NCI-H82 (cell line): Measurements from ENCODE around the gene LRRC53.

Experiments used
- DNase-seq: peaks from one replicate; lab custom pipeline; 2025; lab: John Stamatoyannopoulos, UW

The LRRC53 gene

GRCh38 chr1:74512170-74512915 lies at the start of gene LRRC53:
LRRC53 (minus strand) TSS chr1:74512611; CDS start chr1:74483349, 29,262 bp downstream.
- DNase-seq: peak; percentile 25

- DNase-seq: no peak
These were observed 37.5 kb upstream of the LRRC53 start for GRCh38 chr1:74549932-74550331.

- DNase-seq: no peak
These were observed 36.7 kb upstream of the LRRC53 start for GRCh38 chr1:74548961-74549750.

DNA sequence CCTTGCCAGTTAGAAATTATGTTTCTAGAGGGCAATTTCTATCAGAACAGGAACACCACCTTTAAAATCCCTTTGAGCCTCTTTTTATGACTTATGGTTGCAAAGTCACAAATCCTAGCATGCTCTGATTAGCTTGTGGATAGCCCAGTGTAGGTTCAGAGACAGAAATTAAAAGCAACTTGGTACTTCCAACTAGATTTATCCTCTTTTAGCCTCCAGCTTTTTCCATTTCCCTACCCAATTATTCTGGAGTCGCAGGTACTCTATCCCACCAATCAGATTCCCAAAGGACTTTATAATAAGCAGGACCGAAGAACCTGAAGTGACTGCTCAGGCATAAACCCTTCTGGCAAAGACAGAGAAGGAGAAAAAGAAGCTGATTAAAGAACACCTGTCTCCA lies 33.4 kb upstream of the LRRC53 start:
- no peak for DNase-seq

DNA sequence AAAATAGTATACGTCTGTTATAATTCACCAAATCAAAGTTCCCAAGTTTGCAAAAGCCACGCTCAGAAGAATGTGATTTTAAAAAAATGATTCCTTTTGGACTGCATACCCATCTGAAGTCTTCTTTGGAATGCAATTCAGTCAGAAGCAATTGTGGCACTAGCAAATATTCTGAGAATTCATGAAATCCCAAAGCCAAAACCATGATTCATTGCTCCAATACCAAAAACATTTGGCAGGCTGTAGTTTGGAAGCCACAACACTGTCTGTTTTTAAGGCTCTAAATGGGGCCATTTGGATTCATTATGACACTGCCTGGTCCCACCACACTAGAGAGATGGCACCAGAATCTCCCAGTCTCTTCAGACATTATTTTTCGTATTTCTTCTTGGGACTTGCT lies 21.8 kb upstream of the LRRC53 start:
- no peak for DNase-seq

DNA sequence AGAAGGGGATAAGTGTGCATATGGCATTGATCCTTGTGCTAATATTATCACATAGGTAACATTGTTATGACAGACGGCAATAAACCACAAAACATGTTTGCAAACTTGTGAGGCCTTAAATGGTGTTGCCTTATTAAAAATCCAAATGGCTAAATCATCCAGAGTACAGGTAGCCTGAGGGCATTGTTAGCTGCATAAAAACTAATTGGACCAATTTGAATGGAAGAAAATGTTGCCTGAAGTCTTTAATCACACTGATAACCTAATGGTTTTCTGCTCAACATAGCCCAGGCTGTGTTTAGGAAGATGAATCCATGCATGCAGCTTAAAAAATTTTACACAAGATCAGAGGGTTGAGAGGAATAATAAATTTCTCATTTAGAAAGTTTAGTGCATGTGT lies 19.4 kb upstream of the LRRC53 start:
- DNase-seq: no peak

DNA sequence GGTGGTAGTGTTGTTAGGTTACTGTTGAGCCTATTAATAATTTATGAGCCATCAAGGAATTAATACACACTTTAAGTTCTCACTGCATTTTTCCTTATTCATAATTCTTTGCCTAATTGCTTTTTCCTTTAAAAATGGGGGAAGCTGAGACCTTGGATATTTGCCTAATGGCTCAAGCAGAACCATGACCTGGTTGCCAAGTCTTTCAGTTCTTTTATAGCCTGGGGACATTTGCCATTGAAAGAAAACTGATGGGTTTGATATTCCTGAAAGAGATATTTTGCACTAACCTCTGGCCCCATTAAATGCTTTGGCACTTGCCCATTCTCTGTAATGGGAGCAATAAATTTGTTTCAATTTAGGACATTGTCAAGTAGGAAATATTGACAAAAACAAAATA lies 18.5 kb upstream of the LRRC53 start:
- no peak for DNase-seq

DNA sequence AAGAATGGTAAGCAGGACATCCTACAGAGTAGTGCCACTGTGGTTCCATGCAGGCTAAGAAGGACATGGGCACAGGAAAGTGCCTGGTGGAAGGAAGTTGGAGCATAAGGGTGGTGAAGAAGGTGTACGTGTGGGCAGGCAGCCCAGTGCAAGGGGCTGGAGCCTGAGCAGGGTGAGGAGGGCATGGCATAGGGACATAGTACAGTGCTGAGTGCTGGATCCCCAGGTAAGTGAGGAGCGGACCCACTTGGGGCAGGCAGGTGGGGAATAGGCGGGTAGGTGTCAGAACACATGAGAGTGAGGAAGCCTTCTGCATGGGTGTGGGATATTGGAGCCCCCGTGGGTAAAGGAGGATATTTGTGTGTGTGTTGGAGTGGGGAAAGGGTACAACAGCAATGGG lies 15.7 kb upstream of the LRRC53 start:
- DNase-seq: no peak

DNA sequence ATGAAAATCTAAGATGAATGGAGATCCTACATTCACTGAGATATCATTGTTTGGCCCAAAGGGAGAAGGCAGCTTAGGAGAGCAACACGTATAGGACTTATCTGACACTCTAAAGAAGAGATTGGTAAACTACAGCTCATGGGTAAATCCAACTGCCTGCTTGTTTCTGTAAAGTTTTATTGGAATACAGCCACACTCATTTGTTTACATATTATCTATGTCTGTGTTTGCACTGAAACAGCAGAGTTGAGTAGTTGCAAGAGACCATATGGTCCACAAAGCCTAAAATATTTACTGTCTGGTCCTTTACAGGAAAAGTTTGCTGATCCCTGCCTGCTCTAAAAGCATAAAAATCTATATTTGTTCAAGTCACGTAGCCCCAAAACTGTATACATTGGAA lies 14.3 kb upstream of the LRRC53 start:
- DNase-seq: no peak

GRCh38 chr1:74523873-74524480 lies 11.6 kb upstream of the LRRC53 start:
- DNase-seq: no peak

GRCh38 chr1:74522148-74522547 lies 9.7 kb upstream of the LRRC53 start:
- no peak for DNase-seq

DNA sequence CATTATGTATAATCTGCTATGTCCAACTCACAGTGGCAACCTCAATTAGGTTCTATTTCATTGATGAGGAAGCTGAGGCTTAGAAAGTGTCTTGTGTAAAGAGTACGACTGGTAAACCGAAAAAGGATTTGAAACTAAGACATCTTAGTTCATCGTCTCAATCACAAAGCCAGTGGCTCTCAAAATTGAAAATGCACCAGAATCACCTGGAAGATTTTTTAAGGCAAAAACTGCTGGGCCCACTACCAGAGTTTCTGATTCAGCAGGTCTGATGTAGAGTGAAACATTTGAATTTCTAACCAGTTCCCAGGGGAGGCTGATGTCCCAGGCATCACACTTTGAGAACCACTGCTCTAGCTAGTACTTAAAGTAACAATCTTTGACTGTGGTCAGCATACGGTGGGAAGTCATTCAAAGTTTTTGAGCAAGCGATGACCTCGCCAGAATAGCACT lies 5.2 kb upstream of the LRRC53 start:
- no peak for DNase-seq

- DNase-seq: no peak
These were observed 1.2 kb upstream of the LRRC53 start for GRCh38 chr1:74513411-74514300.

- peak; percentile 34 for DNase-seq
These were observed 4.0 kb downstream of the LRRC53 start for GRCh38 chr1:74508449-74508848.

- peak; percentile 96 for DNase-seq
These were observed 6.3 kb downstream of the LRRC53 start for GRCh38 chr1:74505928-74506710.

- peak; percentile 54 for DNase-seq
These were observed 7.4 kb downstream of the LRRC53 start for GRCh38 chr1:74504933-74505512.

- DNase-seq: peak; percentile 90
These were observed 8.1 kb downstream of the LRRC53 start for GRCh38 chr1:74504125-74504932.

- no peak for DNase-seq
These were observed 9.6 kb downstream of the LRRC53 start for GRCh38 chr1:74502858-74503257.

DNA sequence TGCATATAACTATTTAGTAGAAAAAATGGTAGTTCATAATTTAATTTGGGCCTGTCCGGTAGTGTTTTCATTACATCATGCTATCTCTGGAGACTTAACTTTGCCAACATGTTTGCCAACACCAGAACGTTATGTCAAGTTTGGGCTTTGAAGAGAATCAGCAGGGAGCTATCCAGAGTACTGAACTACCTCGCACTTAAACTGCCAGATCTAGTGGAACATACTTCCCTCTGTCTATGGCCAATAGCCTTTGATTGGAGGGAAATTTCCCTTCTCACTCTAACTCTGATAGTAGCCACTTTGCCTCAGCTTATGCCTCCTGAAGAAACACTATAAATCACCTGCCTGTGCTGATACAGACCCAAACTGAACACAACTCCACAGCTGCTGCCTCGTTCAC lies 10.0 kb downstream of the LRRC53 start:
- no peak for DNase-seq

DNA sequence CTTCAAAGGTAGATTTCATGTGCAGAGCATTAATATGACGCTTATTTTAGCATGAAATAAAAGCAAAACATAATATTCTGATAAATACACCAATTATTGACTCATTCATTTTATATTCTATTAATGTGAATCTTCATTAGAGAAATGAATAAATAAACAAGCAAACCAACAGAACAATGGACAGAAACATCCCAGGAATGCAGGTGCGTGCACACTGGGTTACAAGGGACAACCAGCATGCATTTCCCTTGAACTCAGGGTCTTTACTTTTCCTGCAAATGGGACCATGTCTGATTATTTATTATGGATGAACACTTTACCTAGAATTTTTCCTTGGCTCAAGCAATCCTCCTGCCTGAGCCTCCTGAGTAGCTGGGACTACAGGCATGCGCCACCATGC lies 13.5 kb downstream of the LRRC53 start:
- no peak for DNase-seq
